A204.1 (cell line): ENCODE results near the gene HEXIM1.
"Not testable (repeated sequence)": the region's sequence is repeated elsewhere in the genome, so short reads cannot be mapped to it uniquely, and the experiment has no call there.

Experiments
- FAIRE-seq: peaks from 2 replicates; lab custom pipeline; 2012; peaks lifted over from hg19 to GRCh38; lab: Jason Lieb, UNC

Gene HEXIM1

GRCh38 chr17:45114117-45114932 lies 34.0 kb upstream of the HEXIM1 start:
- no peak for FAIRE-seq

DNA sequence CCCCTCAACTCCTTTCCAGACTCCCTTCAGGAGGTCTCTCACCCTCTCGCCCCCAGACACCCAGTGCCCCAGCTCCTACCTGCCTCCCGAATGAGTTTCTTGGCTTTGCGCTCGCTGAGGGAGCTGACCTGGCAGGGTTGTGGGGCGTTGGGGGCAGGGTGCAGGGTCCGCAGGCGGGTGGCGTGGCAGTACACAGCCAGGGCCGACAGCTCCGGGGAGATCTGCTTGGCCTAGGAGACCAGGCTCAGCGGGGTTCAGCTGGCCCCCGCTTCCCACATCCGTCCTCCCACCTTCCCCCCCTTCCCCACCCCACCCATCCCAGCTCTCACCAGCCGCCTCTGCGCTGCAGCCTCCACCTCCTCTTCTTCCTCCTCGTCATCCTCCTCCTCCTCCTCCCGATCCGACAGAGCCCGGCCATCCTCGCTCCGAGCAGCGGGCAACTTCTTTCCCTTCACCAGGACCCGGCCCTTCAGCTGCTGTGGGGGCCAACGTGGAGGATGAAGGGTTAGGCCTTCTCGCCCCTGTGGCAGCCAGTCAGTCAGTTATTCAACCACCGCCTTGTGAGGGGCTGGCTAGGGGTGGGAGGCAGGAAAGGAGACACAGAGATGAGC lies 33.2 kb upstream of the HEXIM1 start:
- no peak for FAIRE-seq

DNA sequence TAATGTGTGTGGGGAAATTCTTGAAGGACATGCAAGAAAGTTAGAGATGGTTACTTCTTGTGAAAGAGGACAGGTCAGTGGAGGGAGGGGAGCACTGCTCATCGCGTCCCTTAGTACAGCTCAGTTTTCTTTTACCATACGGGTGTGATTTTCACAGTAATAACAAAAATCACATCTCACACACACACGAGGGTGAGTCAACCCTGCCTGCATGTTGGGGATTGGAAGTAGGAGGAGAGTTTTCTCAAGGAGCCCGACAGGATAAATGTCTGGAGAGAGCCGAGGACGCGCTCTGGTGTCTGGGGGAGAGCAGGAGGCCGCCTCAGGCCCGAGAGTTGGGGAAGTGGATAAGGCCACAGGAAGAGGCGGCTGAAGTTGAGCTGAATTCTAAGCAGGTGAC lies 32.4 kb upstream of the HEXIM1 start:
- no peak for FAIRE-seq

- no peak for FAIRE-seq
Measured at GRCh38 chr17:45116434-45117016, 31.8 kb upstream of the HEXIM1 start.

- FAIRE-seq: no peak
Measured at GRCh38 chr17:45117334-45117733, 30.9 kb upstream of the HEXIM1 start.

DNA sequence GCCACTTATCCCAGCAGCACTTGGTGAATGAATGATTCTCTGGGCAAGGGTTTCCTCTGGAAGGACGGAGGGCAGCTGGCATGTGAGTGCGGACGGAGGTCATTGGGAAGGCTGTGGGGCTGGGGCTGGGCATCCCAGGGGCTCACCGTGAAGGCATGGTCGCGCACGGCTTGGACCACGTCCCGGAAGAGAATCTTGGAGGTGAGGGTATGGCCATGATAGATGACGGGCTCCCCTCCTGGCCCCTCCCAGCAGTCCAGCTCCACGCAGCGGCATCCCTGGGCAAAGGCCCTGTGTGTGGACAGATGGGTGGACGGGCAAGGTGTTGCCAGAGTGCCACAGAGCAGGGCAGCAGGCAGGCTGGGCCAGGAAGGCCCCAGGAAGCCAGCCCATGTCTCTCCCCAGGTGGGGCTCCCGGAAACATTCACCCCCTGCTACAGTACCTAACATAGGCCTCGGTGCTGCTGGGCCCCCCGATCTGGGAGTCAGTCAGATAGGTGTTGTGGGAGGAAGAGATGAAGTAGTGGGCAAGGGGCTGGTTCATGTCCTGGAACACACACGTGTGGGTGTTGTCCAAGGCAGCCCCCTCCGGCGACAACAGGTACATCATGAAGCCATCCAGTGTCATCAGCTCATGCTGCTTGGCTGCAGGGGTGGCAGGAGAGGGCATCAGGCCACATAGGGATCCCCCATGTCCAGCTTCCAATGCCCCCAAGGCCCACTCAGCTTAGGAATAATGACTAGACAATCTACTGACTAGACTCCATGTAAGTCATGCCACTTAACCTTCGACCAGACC lies 30.2 kb upstream of the HEXIM1 start:
- FAIRE-seq: no peak

DNA sequence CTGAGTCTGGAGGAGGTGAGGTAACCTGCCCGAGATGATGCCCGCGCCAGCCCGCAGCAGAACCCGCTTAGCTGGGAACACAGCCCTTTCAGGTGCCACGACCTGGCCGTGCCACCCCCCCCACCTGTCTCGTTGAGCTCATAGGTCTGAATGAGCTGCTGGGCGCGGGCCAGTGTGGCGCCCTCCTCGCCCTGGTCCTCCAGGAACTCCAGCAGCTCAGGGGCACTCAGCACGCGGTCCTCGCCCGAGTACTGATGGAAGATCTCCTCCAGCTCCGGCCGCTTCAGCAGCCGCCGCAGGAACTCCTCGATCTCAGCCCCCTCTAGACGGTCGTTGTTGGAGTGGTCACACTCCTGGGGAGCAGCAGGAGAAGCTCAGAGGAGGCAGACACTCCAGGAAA lies 29.6 kb upstream of the HEXIM1 start:
- no peak for FAIRE-seq

GRCh38 chr17:45119964-45120363 lies 28.3 kb upstream of the HEXIM1 start:
- FAIRE-seq: no peak

DNA sequence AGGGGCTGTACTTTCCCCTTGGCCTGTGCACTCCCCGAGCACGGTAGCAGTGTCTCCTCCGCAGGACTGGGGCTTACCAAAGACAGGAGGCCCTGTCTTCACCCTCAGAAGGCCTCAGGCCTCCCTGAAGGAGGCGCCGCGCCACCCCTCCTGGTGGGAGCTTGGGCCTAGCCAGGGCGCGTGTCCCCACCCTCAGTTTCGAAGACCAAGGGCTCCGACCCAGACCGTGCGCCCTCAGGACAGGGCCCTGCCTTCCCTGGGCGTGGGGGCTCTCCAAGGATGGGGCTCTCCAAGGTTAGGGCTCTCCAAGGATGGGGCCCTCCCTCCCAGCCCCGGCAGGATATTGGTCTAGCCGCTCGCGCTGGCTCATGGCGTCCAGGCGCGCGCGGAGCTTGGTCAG lies 27.7 kb upstream of the HEXIM1 start:
- FAIRE-seq: no peak

- no peak for FAIRE-seq
Measured at GRCh38 chr17:45121055-45121454, 27.2 kb upstream of the HEXIM1 start.

GRCh38 chr17:45123076-45123770 lies 25.1 kb upstream of the HEXIM1 start:
- FAIRE-seq: no peak

- FAIRE-seq: no peak
Measured at GRCh38 chr17:45123930-45124796, 24.1 kb upstream of the HEXIM1 start.

DNA sequence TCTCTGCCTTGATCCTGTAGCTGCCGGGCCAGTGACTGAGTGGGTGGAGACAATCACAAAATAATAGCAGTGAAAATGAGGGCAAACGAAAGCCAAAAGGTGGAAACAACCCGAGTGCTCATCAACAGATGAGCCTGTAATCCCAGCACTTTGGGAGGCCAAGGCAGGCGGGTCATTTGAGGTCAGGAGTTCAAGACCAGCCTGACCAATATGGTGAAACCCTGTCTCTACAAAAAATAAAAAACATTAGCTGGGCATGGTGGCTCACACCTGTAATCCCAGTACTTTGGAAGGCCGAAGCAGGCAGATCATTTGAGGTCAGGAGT lies 23.5 kb upstream of the HEXIM1 start:
- FAIRE-seq: not testable (repeated sequence)

GRCh38 chr17:45125509-45125908 lies 22.8 kb upstream of the HEXIM1 start:
- FAIRE-seq: no peak

- FAIRE-seq: no peak
Measured at GRCh38 chr17:45127207-45127547, 21.1 kb upstream of the HEXIM1 start.

- no peak for FAIRE-seq
Measured at GRCh38 chr17:45127548-45128300, 20.6 kb upstream of the HEXIM1 start.

GRCh38 chr17:45128331-45128730 lies 19.9 kb upstream of the HEXIM1 start:
- FAIRE-seq: no peak

- FAIRE-seq: no peak
Measured at GRCh38 chr17:45128989-45129388, 19.3 kb upstream of the HEXIM1 start.

- no peak for FAIRE-seq
Measured at GRCh38 chr17:45129426-45129939, 18.8 kb upstream of the HEXIM1 start.

DNA sequence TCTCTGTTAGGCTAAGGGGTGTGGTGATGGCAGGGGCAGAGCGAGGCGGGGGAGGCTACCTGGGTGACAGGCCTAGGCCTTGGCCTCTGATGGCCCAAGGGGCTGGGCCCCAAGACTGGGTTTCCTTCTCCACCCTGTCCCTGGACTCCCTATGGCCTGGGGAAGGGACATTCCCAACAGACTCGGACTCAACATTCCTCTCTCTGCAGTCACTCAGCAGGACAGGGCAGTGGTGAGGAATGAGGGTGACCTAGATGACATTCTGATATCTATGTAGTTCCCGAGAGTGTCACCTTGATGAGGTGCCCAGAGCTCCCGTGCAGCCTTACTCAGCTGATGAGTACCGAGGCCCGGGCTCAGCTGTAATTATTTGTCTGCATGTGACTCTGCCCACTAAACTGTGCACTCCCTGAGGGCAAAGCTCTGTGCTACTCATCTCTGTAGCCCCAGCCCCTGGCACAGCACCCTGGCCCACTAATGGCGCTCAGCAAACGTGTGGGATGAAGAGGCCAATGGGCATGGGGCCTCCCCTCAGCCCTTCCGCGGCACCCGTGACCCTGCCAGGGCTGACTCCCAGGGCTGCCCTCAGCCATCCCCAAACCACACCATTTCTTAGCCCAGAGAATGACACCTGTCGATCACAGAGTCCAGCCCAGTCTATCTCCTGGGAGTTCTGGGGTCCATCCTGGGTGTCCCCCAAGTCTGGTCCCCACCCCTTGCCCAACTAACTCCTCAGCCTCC lies 18.2 kb upstream of the HEXIM1 start:
- FAIRE-seq: no peak
